GM18517 (cell line): ENCODE data around the gene APOLD1.
"Not testable (repeated sequence)": the region's sequence is repeated elsewhere in the genome, so short reads cannot be mapped to it uniquely, and the experiment has no call there.

Experiments
- ATAC-seq: cut with Tn5 transposase; IDR thresholded peaks from one replicate; pipeline ENCODE4 v1.9.1; 2021; ENCODE audit warnings: mild to moderate bottlenecking, moderate library complexity; ENCODE audit not compliant: unreplicated experiment

Gene APOLD1

GRCh38 chr12:12784911-12785814, at the start of gene APOLD1:
TSS of gene APOLD1 (plus strand) at chr12:12785659. CDS start at chr12:12785692, 33 bp downstream.
- no peak for ATAC-seq

- ATAC-seq, result peak; percentile 44
These were observed 48.4 kb upstream of the APOLD1 start for GRCh38 chr12:12736759-12737676.

GRCh38 chr12:12738152-12738551, 47.3 kb upstream of the APOLD1 start:
- ATAC-seq, result not testable (repeated sequence)

- no peak for ATAC-seq
These were observed 43.8 kb upstream of the APOLD1 start for GRCh38 chr12:12741660-12742059.

GRCh38 chr12:12744546-12745305, 40.7 kb upstream of the APOLD1 start:
- no peak for ATAC-seq

GRCh38 chr12:12745576-12746211, 39.8 kb upstream of the APOLD1 start:
- ATAC-seq, result no peak

GRCh38 chr12:12747278-12747677, 38.2 kb upstream of the APOLD1 start:
- no peak for ATAC-seq

- no peak for ATAC-seq
These were observed 37.4 kb upstream of the APOLD1 start for GRCh38 chr12:12748044-12748443.

GRCh38 chr12:12749433-12749832, 36.0 kb upstream of the APOLD1 start:
- no peak for ATAC-seq

GRCh38 chr12:12755923-12756322, 29.5 kb upstream of the APOLD1 start:
- ATAC-seq, result no peak

- no peak for ATAC-seq
These were observed 28.3 kb upstream of the APOLD1 start for GRCh38 chr12:12757121-12757520.

- ATAC-seq, result no peak
These were observed 26.1 kb upstream of the APOLD1 start for GRCh38 chr12:12759234-12759915.

- ATAC-seq, result no peak
These were observed 20.6 kb upstream of the APOLD1 start for GRCh38 chr12:12764824-12765223.

- ATAC-seq, result no peak
These were observed 15.2 kb upstream of the APOLD1 start for GRCh38 chr12:12770262-12770661.

- ATAC-seq, result no peak
These were observed 10.7 kb upstream of the APOLD1 start for GRCh38 chr12:12774791-12775190.

GRCh38 chr12:12776261-12776660, 9.2 kb upstream of the APOLD1 start:
- no peak for ATAC-seq

GRCh38 chr12:12777092-12777491, 8.4 kb upstream of the APOLD1 start:
- no peak for ATAC-seq

- ATAC-seq, result no peak
These were observed 6.5 kb upstream of the APOLD1 start for GRCh38 chr12:12779007-12779406.

GRCh38 chr12:12779529-12779928, 5.9 kb upstream of the APOLD1 start:
- no peak for ATAC-seq

- no peak for ATAC-seq
These were observed 1.3 kb upstream of the APOLD1 start for GRCh38 chr12:12784116-12784515.
